GM19351 (cell line): ENCODE data around the gene AKT3.
"Not testable (repeated sequence)": the region's sequence is repeated elsewhere in the genome, so short reads cannot be mapped to it uniquely, and the experiment has no call there.

Experiments
- ATAC-seq: cut with Tn5 transposase; IDR thresholded peaks from one replicate; pipeline ENCODE4 v1.9.1; 2021; ENCODE audit warnings: mild to moderate bottlenecking, moderate library complexity; ENCODE audit not compliant: unreplicated experiment

Gene AKT3

DNA sequence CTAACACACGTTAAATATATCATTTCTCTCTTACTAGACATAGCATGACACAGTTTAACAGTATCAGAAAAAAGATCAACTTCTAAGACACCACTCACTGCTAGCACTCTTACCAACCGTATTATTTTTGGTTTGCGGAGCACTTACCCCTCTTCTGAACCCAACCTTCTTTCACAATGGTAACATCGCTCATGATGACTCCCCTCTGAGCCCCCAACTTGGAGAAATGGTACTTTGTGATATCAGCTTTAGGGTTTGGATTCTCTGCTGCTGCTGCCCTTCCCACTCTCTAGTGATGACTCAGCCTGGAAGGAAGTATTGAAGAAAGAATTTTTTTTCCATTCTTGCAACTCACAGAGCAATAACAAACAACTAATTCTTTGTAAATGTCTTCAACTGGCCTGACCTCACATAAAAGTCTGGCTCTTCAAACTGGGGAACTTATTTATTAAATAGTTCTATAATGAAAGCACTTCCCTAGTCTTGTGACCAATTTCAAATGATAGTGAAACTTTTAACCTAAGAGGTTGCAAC, 7.0 kb downstream of the AKT3 start:
- ATAC-seq: no peak

DNA sequence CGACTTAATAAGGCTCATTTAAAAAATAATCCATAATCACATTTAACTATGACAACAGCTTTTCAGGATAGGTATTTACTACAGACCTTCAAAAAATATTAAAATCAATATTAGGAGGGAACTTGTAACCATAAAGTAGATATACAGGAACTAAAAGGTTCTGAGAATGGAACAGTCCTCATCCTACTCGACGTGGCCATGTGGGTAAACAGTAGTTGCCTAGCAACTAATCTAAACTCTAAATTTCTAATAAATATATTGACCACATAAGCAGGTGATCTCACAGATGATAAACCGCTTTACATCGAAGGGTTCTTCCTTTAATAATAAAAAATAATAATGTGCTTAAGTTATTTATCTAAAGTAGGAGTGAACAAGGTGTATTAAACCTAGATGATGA, 7.9 kb downstream of the AKT3 start:
- no peak for ATAC-seq

DNA sequence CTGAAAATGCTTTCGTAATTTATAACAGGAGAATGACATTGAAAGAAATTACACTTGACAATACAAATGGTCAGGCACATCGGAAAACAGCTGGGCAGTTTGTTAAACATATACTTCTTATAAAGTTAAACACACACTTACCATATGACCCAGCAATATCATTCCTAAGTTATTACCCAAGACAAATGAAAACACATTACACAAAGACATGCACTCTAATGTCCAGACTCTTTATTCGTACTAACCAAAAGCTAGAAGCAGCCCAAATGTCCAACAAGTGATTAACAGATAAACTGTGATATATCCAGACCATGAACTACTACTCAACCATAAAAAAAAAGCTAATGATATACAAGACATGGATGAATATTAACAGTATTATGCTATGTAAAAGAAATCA, 8.5 kb downstream of the AKT3 start:
- no peak for ATAC-seq

DNA sequence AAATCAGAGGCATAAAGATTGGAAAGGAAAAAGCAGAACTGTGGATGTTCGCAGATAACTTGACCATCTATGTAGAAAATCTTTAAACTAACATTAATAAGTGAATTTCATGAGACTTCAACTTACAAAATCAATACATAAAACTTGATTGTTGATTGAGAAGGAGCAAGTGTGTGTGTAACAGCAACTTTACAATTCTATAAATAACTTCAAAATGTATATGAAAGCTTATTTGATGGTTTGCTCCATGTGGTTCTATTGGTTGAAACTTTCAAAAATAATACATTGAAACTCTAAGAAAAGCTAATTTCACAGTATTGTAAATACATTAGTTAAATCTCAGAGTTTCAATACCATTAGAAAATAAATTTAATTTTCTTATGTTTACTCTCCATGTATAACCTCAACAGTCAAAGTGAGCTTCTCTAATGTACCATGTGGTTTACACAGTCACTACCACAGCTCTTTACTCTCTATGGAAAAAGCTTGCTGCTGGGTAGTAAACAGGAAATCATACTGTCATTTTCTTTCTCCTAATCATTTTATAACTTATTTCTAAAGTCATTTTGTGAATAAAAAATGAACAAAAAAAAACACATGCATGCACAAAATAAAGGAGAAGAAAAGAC, 12.0 kb downstream of the AKT3 start:
- peak; percentile 96 for ATAC-seq

DNA sequence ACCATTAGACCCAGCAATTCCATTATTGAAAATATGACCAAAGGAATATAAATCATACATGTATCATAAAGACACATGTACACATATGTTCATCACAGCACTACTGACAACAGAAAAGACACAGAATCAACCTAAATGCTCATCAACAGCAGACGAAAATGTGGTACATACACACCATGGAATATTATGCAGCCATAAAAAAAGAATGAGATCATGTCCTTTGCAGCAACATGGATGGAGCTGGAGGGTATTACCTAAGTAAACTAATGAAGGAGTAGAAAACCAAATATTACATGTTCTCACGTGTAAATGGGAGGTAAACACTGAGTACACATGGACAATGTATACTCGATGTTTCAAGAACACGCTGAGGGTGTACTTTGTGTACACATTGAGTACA, 15.9 kb downstream of the AKT3 start:
- no peak for ATAC-seq

DNA sequence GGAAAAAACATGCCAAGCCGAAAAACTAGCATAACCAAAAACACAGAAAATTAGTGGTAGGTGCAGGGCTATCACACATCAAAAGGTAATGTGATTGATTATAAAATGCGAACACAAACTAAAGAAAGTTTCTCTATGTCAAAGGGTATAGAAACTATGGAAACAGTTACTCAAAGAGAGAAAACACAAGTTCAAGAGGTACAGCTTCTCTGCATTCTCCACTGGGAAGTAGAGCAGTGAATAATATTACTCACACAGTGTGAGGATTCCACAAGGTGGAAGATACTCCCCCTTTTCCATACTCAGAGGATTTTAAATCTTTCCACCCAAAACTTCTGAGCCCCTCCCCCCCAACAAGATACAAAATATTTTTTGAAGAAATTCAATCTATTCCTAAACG, 18.6 kb downstream of the AKT3 start:
- ATAC-seq: no peak

DNA sequence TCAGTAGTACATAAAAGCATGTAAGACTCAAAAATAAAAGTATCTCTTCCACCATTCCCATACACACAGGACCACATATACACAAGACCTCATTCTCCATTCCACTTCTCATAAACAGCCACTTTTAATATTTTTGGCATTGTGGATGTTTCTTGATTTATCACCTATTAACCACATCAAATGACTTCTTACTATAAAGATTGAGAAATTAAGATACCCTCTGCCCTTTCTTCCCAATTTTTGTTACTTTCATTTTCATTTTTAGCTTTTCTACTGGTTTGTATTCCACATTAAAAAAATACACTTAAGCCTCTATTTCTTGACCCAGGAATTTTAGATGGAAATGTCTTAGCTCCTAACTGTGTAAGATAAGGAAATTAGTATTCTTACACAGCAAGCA, 22.8 kb downstream of the AKT3 start:
- no peak for ATAC-seq

DNA sequence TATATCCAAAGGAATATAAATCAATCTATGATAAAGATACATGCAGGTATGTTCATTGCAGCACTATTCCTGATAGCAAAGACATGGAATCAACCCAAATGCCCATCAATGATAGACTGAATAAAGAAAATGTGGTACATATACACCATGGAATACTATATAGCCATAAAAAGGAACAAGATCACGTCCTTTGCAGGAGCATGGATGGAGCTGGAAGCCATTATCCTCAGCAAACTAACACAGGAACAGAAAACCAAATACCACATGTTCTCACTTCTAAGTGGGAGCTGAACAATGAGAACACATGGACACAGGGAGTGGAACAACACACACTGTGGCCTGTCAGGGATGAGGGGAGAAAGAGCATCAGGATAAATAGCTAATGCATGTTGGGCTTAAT, 25.1 kb downstream of the AKT3 start:
- not testable (repeated sequence) for ATAC-seq

DNA sequence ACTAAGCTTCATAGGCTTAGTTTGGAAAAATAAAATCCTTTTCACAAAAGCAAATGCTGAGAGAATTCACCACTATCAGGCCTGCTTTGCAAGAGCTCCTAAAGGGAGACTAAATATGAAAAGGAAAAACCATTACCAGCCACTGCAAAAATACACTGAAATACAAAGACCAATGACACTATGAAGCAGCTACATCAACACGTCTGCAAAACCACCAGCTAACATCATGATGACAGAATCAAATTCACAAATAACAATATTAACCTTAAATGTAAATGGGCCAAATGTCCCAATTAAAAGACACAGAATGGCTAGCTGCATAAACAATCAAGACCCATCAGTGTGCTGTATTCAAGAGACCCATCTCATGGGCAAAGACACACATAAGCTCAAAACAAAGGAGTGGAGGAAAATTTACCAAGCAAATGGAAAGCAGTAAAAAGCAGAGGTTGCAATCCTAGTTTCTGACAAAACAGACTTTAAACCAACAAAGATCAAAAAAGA, 28.8 kb downstream of the AKT3 start:
- no peak for ATAC-seq

DNA sequence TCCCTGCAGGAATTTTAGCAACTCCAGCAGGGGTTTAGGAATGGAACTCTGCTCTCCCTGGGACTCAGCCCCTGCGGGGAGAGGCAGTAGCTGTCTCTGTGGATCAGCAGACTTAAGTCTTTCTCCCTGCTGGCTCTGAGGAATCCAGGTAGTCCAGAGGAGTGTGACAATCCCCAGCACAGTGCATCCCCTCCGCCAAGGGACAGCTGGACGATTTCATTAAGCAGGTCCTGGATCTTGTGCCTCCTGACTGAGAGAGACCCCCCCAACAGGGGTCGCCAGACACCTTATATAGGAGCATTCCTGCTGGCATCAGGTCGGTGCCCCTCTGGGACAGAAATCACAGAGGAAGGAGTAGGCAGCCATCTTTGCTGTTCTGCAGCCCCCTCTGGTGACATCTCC, 30.6 kb downstream of the AKT3 start:
- ATAC-seq: no peak

DNA sequence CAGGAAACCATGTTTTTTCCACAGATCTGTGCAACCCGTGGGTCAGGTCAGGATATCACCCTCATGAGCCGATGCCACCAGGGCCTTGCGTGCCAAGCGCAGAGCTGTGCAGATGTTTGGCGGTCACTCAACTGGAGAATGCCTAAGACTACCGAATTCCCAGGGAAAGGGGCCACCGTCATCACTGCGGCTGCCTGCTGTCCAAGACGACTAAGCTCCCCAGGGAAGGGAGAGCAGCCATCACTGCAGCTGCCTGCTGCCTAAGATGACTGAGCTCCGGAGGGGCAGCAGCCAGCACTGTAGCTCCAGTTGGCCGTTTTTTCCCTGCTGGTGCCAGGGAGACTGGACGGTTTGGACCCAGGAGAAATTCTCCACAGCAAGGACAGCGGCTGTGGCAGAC, 31.1 kb downstream of the AKT3 start:
- no peak for ATAC-seq

DNA sequence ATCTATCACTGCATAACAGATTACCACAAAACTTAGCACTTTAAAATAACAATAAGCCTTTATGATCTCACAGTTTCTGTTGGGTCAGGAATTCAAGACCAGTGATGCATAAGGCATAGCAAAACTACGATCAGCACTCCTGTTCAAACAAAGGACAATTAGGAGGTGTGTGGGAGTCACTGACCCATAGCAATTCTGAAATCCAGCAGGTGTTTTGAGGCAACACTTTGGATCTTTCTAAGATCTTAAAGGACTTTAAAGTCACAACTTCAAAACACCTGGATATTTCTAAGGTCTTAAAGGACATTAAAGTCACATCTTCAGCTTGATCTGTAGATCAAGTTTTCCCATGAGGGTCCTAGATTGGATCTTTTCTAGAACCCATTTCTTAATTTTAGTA, 35.3 kb downstream of the AKT3 start:
- no peak for ATAC-seq

DNA sequence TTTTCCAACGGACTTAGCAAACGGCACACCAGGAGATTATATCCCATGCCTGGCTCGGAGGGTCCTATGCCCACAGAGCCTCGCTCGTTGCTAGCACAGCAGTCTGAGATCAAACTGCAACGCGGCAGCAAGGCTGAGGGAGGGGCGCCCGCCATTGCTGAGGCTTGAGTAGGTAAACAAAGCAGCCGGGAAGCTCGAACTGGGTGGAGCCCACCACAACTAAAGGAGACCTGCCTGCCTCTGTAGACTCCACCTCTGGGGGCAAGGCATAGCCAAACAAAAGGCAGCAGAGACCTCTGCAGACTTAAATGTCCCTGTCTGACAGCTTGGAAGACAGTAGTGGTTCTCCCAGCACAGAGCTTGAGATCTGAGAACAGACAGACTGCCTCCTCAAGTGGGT, 42.7 kb downstream of the AKT3 start:
- not testable (repeated sequence) for ATAC-seq

DNA sequence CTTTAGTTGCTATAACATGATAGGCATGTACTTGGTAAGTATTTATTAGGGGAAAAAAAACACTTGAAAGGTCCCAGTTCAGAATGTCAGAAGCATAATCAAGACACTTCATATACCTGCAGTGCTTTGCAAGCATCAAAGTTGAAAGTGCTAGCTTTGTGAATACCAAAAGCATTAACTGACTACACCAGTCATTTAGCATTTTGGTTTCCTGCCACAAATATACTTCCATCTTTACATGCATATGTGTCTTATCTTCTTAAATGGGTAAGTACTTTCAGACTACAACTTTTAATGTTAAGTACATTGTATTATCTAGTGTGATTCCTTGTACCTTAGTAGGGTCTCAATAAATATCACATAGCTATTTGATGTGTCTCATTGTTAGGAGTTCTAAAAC, 43.7 kb downstream of the AKT3 start:
- no peak for ATAC-seq

DNA sequence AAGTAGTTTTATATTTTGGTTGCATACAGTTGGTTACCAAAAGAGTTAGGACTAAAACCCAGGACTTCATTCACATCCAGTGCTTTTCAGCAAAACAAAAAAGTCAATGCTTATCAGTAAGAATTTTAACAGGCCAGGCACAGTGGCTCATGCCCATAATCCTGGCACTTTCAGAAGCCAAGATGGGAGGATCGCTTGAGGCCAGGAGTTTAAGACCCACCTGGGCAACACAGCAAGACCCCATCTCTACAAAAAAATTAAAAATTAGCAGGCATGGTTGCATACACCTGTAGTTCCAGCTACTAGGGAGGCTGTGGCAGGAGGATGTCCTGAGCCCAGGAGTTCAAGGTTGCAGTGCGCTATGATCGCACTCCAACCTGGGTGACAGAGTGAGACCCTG, 47.3 kb downstream of the AKT3 start:
- ATAC-seq: no peak

DNA sequence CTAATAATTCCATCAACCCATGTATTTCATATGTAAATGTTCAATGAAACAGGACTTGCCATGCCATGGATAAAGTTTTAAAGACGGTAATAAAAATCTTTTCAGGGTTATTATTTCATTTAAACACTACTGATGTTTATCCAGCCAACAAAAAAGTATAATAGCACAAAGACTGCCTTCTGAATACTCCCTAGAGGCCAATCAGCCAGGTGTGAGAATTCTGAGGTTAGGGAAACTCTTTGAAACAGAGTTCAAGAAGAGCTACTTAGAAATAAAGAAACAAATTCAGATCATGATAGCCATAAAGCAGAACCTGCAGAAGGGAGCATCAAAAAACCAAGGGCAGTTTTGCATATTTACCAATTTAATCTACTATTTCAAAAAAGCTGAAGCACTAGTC, 48.7 kb downstream of the AKT3 start:
- ATAC-seq: no peak

DNA sequence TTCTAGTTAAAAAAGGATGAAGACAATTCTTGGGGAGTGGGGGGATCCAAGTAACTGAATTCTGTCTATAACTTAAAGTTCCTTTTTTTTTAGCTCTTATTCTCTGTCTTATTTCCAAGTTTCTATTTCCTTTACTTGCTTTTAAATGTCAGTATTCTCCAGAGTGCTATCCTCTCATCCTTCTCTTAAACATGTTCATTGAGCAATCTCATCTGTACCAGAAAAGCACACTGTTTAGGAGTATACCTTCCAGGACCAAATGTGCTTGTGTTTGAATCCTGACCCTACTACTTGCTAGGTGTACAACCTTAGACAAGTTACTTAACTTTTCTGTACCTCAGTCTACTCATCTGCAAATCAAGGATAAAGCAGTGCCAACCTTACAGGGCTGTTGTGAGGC, 50.1 kb downstream of the AKT3 start:
- no peak for ATAC-seq

DNA sequence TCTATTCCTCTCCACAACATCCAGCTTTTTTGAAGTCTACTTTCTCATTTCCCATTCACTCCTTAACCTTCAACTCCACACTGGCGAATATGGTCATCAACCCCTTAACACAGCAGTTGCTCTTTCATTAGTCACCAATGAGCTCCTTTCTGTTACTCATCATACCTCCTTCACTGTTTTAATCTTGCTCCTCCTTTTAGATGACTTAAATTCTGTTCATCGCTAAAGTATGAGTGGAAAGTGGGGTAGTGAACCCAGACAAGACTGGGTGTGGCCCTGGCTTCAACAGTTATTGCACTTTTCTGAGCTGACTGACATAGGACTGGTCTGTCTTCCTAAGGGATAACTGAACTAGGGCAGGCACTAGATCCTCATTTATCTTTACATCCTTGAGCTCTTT, 51.3 kb downstream of the AKT3 start:
- ATAC-seq: no peak

DNA sequence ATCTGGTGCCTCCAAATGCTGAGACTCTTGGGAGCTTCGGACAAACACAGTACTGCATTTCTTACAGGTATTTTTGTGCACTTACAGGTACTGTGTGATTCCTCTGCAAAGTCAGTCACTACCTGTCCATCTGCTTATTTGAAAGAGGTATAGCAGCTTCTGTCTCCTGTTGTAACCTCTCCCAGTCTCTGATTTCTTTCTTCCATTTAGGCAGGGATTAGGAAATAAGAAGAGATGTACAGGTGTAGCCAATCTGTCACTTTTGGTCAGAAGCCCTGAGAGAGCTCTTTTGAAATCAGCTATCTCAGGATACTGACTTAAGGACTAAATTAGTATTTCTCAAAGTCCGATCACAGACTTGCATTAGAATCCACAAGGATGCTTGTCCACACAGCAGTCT, 54.0 kb downstream of the AKT3 start:
- ATAC-seq: no peak

DNA sequence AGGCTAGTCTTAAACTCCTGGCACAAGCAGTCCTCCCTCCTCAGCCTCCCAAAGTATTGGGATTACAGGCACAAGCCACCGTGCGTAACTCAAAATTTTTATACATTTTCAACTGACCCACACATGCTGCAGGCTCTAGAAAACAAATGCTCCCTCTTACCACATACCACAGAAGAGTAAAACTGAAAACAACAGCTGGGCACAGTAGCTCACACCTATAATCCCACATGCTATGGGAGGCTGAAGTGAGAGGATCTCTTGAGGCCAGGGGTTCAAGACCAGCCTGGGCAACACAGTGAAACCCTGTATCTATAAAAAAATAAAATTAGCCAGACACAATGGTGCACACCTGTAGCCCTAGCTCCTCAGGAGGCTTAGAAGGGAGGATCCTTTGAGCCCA, 56.7 kb downstream of the AKT3 start:
- ATAC-seq: peak; percentile 87

DNA sequence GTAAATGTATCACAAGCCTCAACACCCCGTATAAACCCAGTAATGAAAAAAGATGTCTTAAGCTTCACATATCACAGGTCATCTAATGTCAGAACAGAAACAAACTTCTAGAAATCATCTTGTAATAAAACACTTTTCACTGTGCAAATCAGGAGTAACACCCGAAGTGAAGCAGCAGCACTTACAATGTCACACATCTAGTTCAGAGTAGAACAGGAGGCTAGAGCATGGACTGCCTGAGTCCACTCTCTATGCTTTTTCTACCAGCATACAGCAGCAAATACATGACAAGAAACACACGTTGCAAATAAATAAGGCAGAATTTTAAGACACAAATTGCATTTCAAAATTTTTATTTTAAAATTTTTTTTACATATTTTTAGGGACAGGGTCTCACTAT, 57.2 kb downstream of the AKT3 start:
- peak; percentile 19 for ATAC-seq

DNA sequence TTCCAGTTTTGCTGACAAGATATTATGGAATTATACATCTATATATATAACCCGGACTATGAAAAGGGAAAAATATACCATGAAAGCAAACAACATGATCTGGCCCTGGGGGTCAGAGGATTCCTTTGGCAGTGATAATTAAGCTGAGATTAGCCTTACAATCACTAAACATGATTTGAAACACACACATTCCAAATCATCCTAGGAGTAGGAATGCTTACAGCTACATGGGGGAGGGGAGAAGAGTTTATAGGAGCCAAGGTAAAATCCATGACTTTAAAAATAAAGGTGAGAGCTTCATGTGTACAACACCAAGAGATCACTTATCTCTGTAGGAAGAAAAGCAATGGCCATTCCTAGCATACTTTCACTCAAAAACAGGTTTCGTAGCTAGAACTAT, 57.6 kb downstream of the AKT3 start:
- no peak for ATAC-seq

DNA sequence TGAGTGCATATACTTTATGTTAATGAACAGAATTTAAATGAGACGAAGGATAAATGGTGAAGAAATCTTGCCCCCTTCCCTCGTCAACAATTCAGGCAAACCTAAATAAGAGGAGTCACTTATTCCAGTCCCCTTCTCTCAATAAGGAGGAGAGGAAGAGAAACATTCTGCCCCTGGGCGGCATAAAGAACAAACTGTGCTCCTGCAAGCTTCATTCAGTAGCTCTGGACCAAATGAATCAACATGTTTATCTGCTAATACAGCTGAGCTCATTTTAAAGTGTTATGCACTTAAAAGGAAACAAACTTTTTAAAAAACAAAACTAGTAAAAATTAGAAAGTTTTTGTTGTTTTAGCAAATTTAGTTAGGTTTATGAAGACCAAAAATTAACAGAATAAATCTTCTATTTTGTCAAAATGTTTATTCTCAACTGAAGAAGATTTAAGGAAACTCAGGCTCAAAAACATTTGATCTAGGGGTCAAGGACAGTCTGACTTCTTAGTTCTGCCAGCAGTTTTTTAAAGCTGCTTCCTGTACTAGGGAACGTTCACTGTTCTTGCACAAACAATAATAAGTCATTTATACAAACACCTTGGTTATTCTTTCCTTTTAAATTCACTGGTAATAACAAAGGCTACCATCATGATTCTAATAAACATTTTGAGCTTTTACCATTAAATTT, 58.3 kb downstream of the AKT3 start:
- no peak for ATAC-seq
